DND-41 (cell line): ENCODE results near the gene NHERF2.

Source experiments
- EZH2 ChIP-seq: IDR thresholded peaks from 3 replicates; pipeline ENCODE4 v1.6.1; 2012; ENCODE audit warnings: borderline replicate concordance, low read depth, mild to moderate bottlenecking, moderate library complexity, low read length, inconsistent platforms; ENCODE audit not compliant: severe bottlenecking
- TF ChIP-seq, protein P1 (sequence below): IDR thresholded peaks from 2 replicates; pipeline ENCODE4 v1.5.1; 2012; ENCODE audit warnings: borderline replicate concordance, low read length, moderate library complexity, mild to moderate bottlenecking; ENCODE audit not compliant: poor library complexity, severe bottlenecking; ENCODE audit errors: extremely low read depth

GRCh38 chr16:2030036-2030435 is 3.3 kb downstream of the NHERF2 start:
- TF ChIP-seq, protein P1, sequence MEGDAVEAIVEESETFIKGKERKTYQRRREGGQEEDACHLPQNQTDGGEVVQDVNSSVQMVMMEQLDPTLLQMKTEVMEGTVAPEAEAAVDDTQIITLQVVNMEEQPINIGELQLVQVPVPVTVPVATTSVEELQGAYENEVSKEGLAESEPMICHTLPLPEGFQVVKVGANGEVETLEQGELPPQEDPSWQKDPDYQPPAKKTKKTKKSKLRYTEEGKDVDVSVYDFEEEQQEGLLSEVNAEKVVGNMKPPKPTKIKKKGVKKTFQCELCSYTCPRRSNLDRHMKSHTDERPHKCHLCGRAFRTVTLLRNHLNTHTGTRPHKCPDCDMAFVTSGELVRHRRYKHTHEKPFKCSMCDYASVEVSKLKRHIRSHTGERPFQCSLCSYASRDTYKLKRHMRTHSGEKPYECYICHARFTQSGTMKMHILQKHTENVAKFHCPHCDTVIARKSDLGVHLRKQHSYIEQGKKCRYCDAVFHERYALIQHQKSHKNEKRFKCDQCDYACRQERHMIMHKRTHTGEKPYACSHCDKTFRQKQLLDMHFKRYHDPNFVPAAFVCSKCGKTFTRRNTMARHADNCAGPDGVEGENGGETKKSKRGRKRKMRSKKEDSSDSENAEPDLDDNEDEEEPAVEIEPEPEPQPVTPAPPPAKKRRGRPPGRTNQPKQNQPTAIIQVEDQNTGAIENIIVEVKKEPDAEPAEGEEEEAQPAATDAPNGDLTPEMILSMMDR = no peak
- no peak for TF ChIP-seq EZH2
